ENCODE data around the gene YPEL2.

YPEL2 gene

DNA sequence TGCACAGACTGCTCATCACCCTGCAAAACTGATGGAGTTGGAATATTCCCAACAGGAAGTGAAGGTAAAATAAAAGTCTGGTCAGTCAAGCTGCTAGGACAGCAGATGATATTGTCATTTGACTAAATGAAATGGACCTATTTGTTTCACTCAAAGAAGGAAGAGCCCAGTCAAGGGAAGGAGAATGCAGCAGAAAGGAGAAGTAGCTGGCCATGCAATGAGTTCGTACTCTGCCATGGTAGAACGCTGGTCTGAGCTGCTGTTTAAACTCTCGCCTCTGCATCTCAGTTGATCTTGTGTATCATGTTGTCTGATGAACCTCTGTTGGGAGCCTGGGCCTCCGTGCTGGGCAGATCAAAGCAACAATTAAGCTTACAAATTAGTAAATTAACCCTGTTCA is 15.6 kb upstream of the YPEL2 start:
- Mint-ChIP-seq H3K27me3 (no peaks in the 10 kb centered on the region), H3K4me1 (peaks cover under 1% of the 10 kb centered on the region), H3K4me3 (no peak overlapping the region), H3K9me3 (no peaks in the 10 kb centered on the region), H3K36me3 (ENCODE audit: low read depth) (no peaks in the 10 kb centered on the region), H3K27ac (no peak overlapping the region)
- ATAC-seq (no peak), DNase-seq (no peak)

GRCh38 chr17:59327121-59327980 is 4.1 kb upstream of the YPEL2 start:
- no peak overlapping the region for H3K4me3 Mint-ChIP-seq
- H3K27ac Mint-ChIP-seq: no peak overlapping the region
- ATAC-seq: no peak
- no peaks in the 10 kb centered on the region for H3K9me3 Mint-ChIP-seq
- peaks cover 40% of the 10 kb centered on the region for H3K4me1 Mint-ChIP-seq
- H3K36me3 Mint-ChIP-seq (ENCODE audit: low read depth): no peaks in the 10 kb centered on the region
- no peak for DNase-seq
- H3K27me3 Mint-ChIP-seq: no peaks in the 10 kb centered on the region

GRCh38 chr17:59327981-59328290 is 3.5 kb upstream of the YPEL2 start:
- Mint-ChIP-seq H3K36me3 (ENCODE audit: low read depth) (no peaks in the 10 kb centered on the region), H3K4me1 (peaks cover 43% of the 10 kb centered on the region), H3K27ac (no peak overlapping the region), H3K9me3 (no peaks in the 10 kb centered on the region), H3K4me3 (no peak overlapping the region), H3K27me3 (no peaks in the 10 kb centered on the region)
- ATAC-seq (no peak), DNase-seq (no peak)

GRCh38 chr17:59328601-59329000 is 2.9 kb upstream of the YPEL2 start:
- Mint-ChIP-seq H3K36me3 (ENCODE audit: low read depth) (no peaks in the 10 kb centered on the region), H3K9me3 (no peaks in the 10 kb centered on the region), H3K27ac (peak overlapping the region; percentile 22), H3K27me3 (no peaks in the 10 kb centered on the region), H3K4me3 (no peak overlapping the region), H3K4me1 (peaks cover 50% of the 10 kb centered on the region)
- ATAC-seq (no peak), DNase-seq (no peak)

GRCh38 chr17:59329176-59330052 is 2.0 kb upstream of the YPEL2 start:
- peaks cover 56% of the 10 kb centered on the region for H3K4me1 Mint-ChIP-seq
- no peak overlapping the region for H3K4me3 Mint-ChIP-seq
- peak overlapping the region; percentile 52 for H3K27ac Mint-ChIP-seq
- H3K9me3 Mint-ChIP-seq: no peaks in the 10 kb centered on the region
- no peaks in the 10 kb centered on the region for H3K36me3 Mint-ChIP-seq (ENCODE audit: low read depth)
- no peaks in the 10 kb centered on the region for H3K27me3 Mint-ChIP-seq
- ATAC-seq (peak; percentile 55), DNase-seq (peak; percentile 55)

DNA sequence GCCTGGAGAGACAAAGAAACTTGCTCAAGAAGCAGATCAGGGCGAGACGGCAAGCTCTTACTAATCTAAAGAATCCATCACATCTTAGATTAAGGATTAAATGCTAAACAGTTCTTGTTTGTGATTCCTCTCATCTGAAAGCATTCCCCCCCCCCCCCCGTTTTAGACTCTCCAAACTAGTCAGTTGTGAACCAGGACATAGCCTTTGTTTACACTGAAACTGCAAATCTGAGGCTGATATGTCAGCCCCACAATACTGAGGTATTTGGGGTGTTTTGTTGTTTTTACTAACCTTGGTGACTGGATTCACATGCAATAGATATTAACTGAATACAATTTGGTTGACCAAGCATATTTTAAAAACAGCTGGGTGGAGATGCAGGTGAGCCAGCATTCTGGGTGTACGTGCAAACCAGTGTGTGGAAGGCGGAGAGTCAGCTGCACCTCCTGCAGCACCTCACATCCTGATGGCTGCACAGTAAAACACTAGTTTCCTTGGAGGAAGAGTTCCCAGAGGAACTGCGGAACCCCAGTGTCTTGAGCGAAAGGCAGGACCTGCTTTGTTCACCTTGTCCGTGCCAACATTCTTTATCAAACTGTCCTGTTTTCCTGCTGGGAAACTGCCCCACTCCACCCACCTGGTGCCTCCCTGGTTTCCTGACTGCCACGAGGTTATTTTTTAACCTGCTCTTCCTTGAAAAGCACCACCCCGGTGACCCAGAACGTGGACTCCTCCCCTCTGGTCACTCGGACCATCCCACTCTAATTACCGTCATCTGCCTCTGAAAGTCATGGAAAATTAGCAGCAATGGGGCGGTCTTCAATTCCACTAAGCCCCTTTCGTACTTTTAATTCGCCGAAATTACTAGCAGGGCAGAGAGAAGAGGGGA is 1.2 kb upstream of the YPEL2 start:
- no peaks in the 10 kb centered on the region for H3K9me3 Mint-ChIP-seq
- H3K4me3 Mint-ChIP-seq: no peak overlapping the region
- DNase-seq (no peak), ATAC-seq (peak; percentile 2)
- no peaks in the 10 kb centered on the region for H3K27me3 Mint-ChIP-seq
- H3K4me1 Mint-ChIP-seq: peaks cover 65% of the 10 kb centered on the region
- H3K27ac Mint-ChIP-seq: no peak overlapping the region
- no peaks in the 10 kb centered on the region for H3K36me3 Mint-ChIP-seq (ENCODE audit: low read depth)

GRCh38 chr17:59331929-59332748 is 684 bp downstream of the YPEL2 start:
- H3K4me1 Mint-ChIP-seq: peaks cover 69% of the 10 kb centered on the region
- H3K4me3 Mint-ChIP-seq: peak overlapping the region; percentile 88
- peak; percentile 50 for DNase-seq
- H3K27ac Mint-ChIP-seq: peak overlapping the region; percentile 70
- H3K36me3 Mint-ChIP-seq (ENCODE audit: low read depth): no peaks in the 10 kb centered on the region
- no peaks in the 10 kb centered on the region for H3K9me3 Mint-ChIP-seq
- H3K27me3 Mint-ChIP-seq: no peaks in the 10 kb centered on the region
- no peak for ATAC-seq

DNA sequence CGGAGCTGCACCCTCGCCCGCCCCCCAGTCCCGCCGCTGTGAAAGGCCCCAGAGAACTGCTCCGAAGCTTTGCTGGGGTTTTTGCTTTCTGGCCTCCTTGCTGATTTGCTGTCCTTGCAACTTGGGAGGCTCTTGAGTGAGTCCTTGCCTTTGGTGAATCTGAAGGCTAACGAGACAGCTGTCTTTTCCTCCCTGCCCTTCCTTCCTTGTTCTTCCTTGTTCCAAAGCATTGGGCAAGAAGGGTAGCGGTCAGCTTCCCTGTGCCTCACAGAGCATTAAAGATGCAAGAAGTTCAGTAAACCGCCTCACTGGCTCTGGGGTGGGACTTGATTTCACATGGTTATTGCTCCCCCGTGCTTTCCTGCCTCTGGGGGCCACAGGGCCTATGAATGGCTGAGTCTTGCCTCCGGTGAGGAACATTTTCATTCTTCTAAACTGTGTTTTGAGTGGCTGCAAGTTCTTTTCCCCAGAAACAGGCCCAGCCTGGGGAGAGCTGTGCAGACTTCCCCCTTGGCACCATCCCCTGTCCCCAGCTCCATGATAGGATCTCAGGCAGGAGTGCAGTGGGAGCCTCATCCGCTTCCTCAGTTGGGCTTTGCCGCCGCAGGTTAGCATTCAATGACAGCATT is 1.4 kb downstream of the YPEL2 start:
- H3K27me3 Mint-ChIP-seq: no peaks in the 10 kb centered on the region
- peaks cover 62% of the 10 kb centered on the region for H3K4me1 Mint-ChIP-seq
- no peaks in the 10 kb centered on the region for H3K36me3 Mint-ChIP-seq (ENCODE audit: low read depth)
- peak overlapping the region; percentile 88 for H3K4me3 Mint-ChIP-seq
- ATAC-seq (no peak), DNase-seq (peak; percentile 26)
- H3K27ac Mint-ChIP-seq: peak overlapping the region; percentile 70
- H3K9me3 Mint-ChIP-seq: no peaks in the 10 kb centered on the region

DNA sequence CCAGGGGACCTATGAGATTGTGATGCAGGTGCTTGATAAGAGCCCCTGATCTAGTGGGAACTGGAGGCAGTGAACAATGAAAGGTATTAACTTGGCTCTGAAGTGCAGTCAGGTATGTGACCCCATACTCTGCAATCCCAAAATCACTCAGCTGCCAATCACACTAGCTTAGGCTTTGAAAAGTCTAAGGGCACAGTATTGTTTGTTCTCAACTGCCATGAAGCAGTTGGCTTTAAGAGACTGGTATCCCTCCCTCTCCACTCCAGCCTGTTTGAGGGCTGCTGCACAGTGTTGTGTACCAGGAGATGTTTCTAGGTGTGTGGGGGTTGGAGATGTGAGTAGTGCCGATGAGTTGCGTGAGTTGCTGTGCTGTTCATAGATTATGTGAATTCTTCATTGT is 2.4 kb downstream of the YPEL2 start:
- DNase-seq (no peak), ATAC-seq (no peak)
- Mint-ChIP-seq H3K27ac (no peak overlapping the region), H3K36me3 (ENCODE audit: low read depth) (no peaks in the 10 kb centered on the region), H3K4me3 (no peak overlapping the region), H3K4me1 (peaks cover 56% of the 10 kb centered on the region), H3K9me3 (no peaks in the 10 kb centered on the region), H3K27me3 (no peaks in the 10 kb centered on the region)

GRCh38 chr17:59335685-59336084 is 4.2 kb downstream of the YPEL2 start:
- ATAC-seq (no peak), DNase-seq (no peak)
- Mint-ChIP-seq H3K4me1 (peaks cover 37% of the 10 kb centered on the region), H3K9me3 (no peaks in the 10 kb centered on the region), H3K27me3 (no peaks in the 10 kb centered on the region), H3K4me3 (no peak overlapping the region), H3K27ac (no peak overlapping the region), H3K36me3 (ENCODE audit: low read depth) (no peaks in the 10 kb centered on the region)

DNA sequence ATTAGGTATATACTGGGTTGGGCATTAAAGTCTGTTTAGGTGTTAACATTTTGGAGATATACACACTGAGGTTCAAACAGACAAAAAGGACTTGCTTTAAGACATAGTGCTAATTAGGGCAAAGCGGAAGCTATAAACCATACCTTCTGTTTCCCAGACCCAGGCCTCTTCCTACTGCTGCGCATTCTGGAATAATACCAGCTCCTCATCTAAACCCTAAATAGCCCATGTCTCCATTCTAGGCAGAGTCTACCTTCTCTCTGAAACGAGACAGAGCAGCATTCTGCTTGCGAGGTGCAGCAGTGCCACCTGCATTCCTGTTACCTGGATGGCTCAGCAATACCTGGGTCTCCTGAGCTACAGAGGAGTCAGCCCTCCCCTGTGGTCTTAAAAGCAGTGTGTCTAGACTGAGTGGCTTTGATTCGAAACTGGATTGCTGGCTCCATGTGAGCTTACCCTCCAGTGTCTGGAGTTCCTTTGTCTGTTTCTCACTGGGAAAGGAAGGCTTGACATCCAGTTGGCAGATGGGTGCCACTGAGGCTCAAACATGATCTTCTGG is 6.4 kb downstream of the YPEL2 start:
- no peaks in the 10 kb centered on the region for H3K36me3 Mint-ChIP-seq (ENCODE audit: low read depth)
- peaks cover 43% of the 10 kb centered on the region for H3K4me1 Mint-ChIP-seq
- ATAC-seq (no peak), DNase-seq (no peak)
- no peak overlapping the region for H3K27ac Mint-ChIP-seq
- no peaks in the 10 kb centered on the region for H3K27me3 Mint-ChIP-seq
- no peak overlapping the region for H3K4me3 Mint-ChIP-seq
- H3K9me3 Mint-ChIP-seq: no peaks in the 10 kb centered on the region

DNA sequence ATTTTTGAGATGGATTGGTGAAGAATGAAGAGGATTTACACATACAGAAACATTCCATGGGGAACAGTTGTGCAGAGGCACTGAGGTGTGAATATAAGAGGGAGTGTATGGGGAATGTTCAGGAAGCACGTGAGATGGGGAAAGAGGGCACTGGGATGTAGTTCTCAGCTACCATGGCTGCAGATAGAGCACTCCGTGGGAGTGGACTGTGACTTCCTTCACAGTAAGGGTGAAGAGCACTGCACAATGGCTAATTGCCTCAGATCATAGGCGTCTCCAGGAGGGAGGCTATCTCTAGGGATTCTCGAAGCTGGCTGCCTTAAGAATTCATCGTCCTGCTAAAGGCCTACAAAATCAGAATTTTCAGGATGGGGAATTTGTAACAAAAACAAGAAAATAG is 7.0 kb downstream of the YPEL2 start:
- Mint-ChIP-seq H3K27me3 (no peaks in the 10 kb centered on the region), H3K9me3 (no peaks in the 10 kb centered on the region), H3K4me3 (no peak overlapping the region), H3K27ac (no peak overlapping the region), H3K36me3 (ENCODE audit: low read depth) (no peaks in the 10 kb centered on the region), H3K4me1 (peaks cover 43% of the 10 kb centered on the region)
- ATAC-seq (no peak), DNase-seq (no peak)

DNA sequence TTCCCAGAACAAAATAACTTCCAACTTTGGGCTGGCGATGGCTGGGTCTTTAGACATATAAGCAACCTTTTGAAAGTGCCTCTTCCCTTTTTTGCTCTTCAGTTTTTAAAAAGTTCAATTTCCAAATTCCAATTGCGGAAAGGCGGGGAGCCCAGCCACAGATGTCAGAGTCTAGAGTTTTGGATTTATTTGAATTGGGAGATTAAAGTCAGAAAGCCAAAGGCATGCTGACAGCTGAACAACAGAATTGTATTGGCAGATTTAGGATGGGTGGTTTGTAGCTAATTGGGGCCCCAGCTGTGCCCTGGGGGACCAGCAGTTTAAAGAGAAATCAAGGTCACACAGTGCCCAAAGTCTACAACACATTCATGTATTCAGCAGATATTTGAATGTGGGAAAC is 10.5 kb downstream of the YPEL2 start:
- H3K4me3 Mint-ChIP-seq: no peak overlapping the region
- H3K36me3 Mint-ChIP-seq (ENCODE audit: low read depth): peaks cover 2% of the 10 kb centered on the region
- no peaks in the 10 kb centered on the region for H3K27me3 Mint-ChIP-seq
- H3K9me3 Mint-ChIP-seq: no peaks in the 10 kb centered on the region
- peaks cover 40% of the 10 kb centered on the region for H3K4me1 Mint-ChIP-seq
- ATAC-seq (no peak), DNase-seq (no peak)
- peak overlapping the region; percentile 83 for H3K27ac Mint-ChIP-seq
